AG09309 (cell line): Measurements from ENCODE around the gene CDK6.

ENCODE experiments used
- DNase-seq: peaks from one replicate; pipeline ENCODE4 v3.0.0-alpha.2; 2010; ENCODE audit warnings: low read depth
- H3K4me3 ChIP-seq: 2 replicates; pipeline ENCODE4 v1.5.1; 2011; ENCODE audit warnings: mild to moderate bottlenecking, low read depth, low read length, moderate library complexity; ENCODE audit not compliant: control insufficient read depth
- CTCF ChIP-seq: IDR thresholded peaks from 2 replicates; pipeline ENCODE4 v1.5.1; 2011; ENCODE audit warnings: mild to moderate bottlenecking, low read depth, low read length, inconsistent platforms; ENCODE audit not compliant: insufficient read depth, control insufficient read depth; ENCODE audit errors: missing control alignments

Gene CDK6

GRCh38 chr7:92856436-92856835, 20.1 kb upstream of the CDK6 start:
- no peak for DNase-seq
- no peak for TF ChIP-seq CTCF
- H3K4me3 ChIP-seq, result no peak overlapping the region

GRCh38 chr7:92854501-92855238, 18.3 kb upstream of the CDK6 start:
- DNase-seq, result no peak
- TF ChIP-seq CTCF, result no peak

GRCh38 chr7:92851732-92852131, 15.4 kb upstream of the CDK6 start:
- DNase-seq, result no peak
- H3K4me3 ChIP-seq, result no peak overlapping the region
- no peak for TF ChIP-seq CTCF

More at GRCh38 chr7:92854501-92855238, 18.3 kb upstream of the CDK6 start:
- no peak overlapping the region for H3K4me3 ChIP-seq

GRCh38 chr7:92850516-92850915, 14.1 kb upstream of the CDK6 start:
- no peak for DNase-seq
- H3K4me3 ChIP-seq, result no peak overlapping the region
- no peak for TF ChIP-seq CTCF

- TF ChIP-seq CTCF, result no peak
- no peak for DNase-seq
- H3K4me3 ChIP-seq, result no peak overlapping the region
These were observed 12.9 kb upstream of the CDK6 start for GRCh38 chr7:92849322-92849721.

- no peak for TF ChIP-seq CTCF
- DNase-seq, result no peak
- no peak overlapping the region for H3K4me3 ChIP-seq
These were observed 12.5 kb upstream of the CDK6 start for GRCh38 chr7:92848851-92849250.
